PC-3 (cell line): Measurements from ENCODE around the gene CAPN1. TPM values are rescaled to one million over a fixed set of nuclear protein-coding genes. Genes with fewer than 3 reads are reported as not detected.
A peak's percentile ranks its signal among the peaks of the same experiment; 100 is the strongest.

Experiments
- ATAC-seq: fragments of 200-7000 bp; cut with Tn5 transposase; 2 replicates; pipeline ENCODE4 v1.9.1; 2020; ENCODE audit warnings: mild to moderate bottlenecking, moderate library complexity
- BruUV-seq: library from RNA; stranded (reverse); fragments of 400-500 nt; replicated peaks from 2 replicates; lab custom pipeline; 2021; lab: Mats Ljungman, UMichigan
- CTCF ChIA-PET: fragments of 300-600 bp; sonication (Branson Sonifier 250); formaldehyde crosslinking; loops from one replicate; lab custom pipeline; 2022; ENCODE audit warnings: antibody characterized with exemption; lab: Charles Lee
- POLR2A ChIA-PET: fragments of 300-600 bp; sonication (Branson Sonifier 250); formaldehyde crosslinking; loops from one replicate; lab custom pipeline; 2022; ENCODE audit warnings: antibody characterized with exemption; ENCODE audit not compliant: unreplicated experiment; lab: Charles Lee
- DNase-seq: peaks from one replicate; pipeline ENCODE4 v3.0.0-alpha.2; 2015
- H2AFZ ChIP-seq: fragments of 300-600 bp; sonication (generic); 2 replicates; pipeline ENCODE4 v1.6.0; 2016; ENCODE audit warnings: antibody characterized with exemption, low read length
- H3F3A ChIP-seq: fragments of 300-600 bp; sonication (generic); one replicate; pipeline ENCODE4 v1.6.0; 2017; ENCODE audit warnings: antibody characterized with exemption, low read length, control low read depth, mild to moderate bottlenecking; ENCODE audit not compliant: unreplicated experiment
- H3K27ac ChIP-seq: fragments of 300-600 bp; sonication (generic); 2 replicates; pipeline ENCODE4 v1.5.1; 2016; ENCODE audit warnings: mild to moderate bottlenecking, low read length
- H3K27me3 ChIP-seq: fragments of 300-600 bp; sonication (generic); 2 replicates; pipeline ENCODE4 v1.6.1; 2016; ENCODE audit warnings: low read length, mixed read lengths
- H3K36me3 ChIP-seq: fragments of 300-600 bp; sonication (generic); 2 replicates; pipeline ENCODE4 v1.6.1; 2016; ENCODE audit warnings: low read depth, mixed run types, low read length, mixed read lengths
- H3K4me1 ChIP-seq: fragments of 300-600 bp; sonication (generic); 2 replicates; pipeline ENCODE4 v1.5.1; 2016; ENCODE audit warnings: low read length; ENCODE audit not compliant: insufficient read depth
- H3K4me2 ChIP-seq: fragments of 300-600 bp; sonication (generic); 2 replicates; pipeline ENCODE4 v1.6.0; 2016; ENCODE audit warnings: low read length
- H3K4me3 ChIP-seq: fragments of 300-600 bp; sonication (generic); 2 replicates; pipeline ENCODE4 v1.5.1; 2016; ENCODE audit warnings: mild to moderate bottlenecking, low read length, mixed read lengths
- H3K79me2 ChIP-seq: fragments of 300-600 bp; sonication (generic); 2 replicates; pipeline ENCODE4 v1.6.1; 2017; ENCODE audit warnings: low read length, mixed read lengths
- H3K9ac ChIP-seq: fragments of 300-600 bp; sonication (generic); 2 replicates; pipeline ENCODE4 v1.6.0; 2016; ENCODE audit warnings: mild to moderate bottlenecking, low read length
- H3K9me2 ChIP-seq: fragments of 300-600 bp; sonication (generic); replicated peaks from 2 replicates; pipeline ENCODE4 v1.6.1; 2016; ENCODE audit warnings: mixed run types, low read length, mixed read lengths
- H3K9me3 ChIP-seq: fragments of 300-600 bp; sonication (generic); 2 replicates; pipeline ENCODE4 v1.6.1; 2016; ENCODE audit warnings: low read length, mixed read lengths
- H4K20me1 ChIP-seq: fragments of 300-600 bp; sonication (generic); 2 replicates; pipeline ENCODE4 v1.6.1; 2016; ENCODE audit warnings: low read length, mixed read lengths
- EZH2 ChIP-seq: fragments of 300-600 bp; sonication (generic); IDR thresholded peaks from one replicate; pipeline ENCODE4 v1.6.1; 2017; ENCODE audit warnings: antibody characterized with exemption, mild to moderate bottlenecking, low read length; ENCODE audit not compliant: unreplicated experiment
- EZH2phosphoT487 ChIP-seq: fragments of 300-600 bp; sonication (generic); IDR thresholded peaks from 2 replicates; pipeline ENCODE4 v1.6.1; 2018; ENCODE audit warnings: mild to moderate bottlenecking, antibody characterized with exemption, low read length, borderline replicate concordance
- intact Hi-C: fragments of 100-400 bp; cut with micrococcal nuclease; formaldehyde crosslinking; loops from 2 replicates; pipeline ENCODE4 v1.9.0; 2023
- total RNA-seq: library from RNA; depleted of rRNA; stranded (reverse); fragments of >200 nt; gene quantifications from 2 replicates; pipeline ENCODE4 v1.2.3, GENCODE V29; 2014
- TF ChIP-seq, protein P1 (sequence below): fragments of 300-600 bp; sonication (generic); conservative IDR thresholded peaks from 2 replicates; pipeline ENCODE4 v1.5.1; 2017; ENCODE audit warnings: antibody characterized with exemption, low read depth, mild to moderate bottlenecking, low read length

The CAPN1 gene
- total RNA-seq, 1 experiment from 2014 or later, result 307 TPM

DNA sequence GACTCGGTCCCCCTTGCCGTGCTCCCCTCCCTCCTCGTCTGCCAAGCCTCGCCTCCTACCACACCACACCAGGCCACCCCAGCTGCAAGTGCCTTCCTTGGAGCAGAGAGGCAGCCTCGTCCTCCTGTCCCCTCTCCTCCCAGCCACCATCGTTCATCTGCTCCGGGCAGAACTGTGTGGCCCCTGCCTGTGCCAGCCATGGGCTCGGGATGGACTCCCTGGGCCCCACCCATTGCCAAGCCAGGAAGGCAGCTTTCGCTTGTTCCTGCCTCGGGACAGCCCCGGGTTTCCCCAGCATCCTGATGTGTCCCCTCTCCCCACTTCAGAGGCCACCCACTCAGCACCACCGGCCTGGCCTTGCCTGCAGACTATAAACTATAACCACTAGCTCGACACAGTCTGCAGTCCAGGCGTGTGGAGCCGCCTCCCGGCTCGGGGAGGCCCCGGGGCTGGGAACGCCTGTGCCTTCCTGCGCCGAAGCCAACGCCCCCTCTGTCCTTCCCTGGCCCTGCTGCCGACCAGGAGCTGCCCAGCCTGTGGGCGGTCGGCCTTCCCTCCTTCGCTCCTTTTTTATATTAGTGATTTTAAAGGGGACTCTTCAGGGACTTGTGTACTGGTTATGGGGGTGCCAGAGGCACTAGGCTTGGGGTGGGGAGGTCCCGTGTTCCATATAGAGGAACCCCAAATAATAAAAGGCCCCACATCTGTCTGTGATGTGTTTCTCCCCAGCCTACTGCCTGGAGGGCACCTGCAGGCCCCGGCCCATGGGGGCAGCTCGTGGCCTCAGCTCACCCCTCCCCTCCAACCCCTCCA, 29.8 kb downstream of the CAPN1 start:
- ATAC-seq, result no peak
- no peak for DNase-seq
- Histone ChIP-seq H2AFZ (no peak overlapping the region), H3K9me3 (no peaks in the 10 kb centered on the region), H3K27ac (no peak overlapping the region), H3K9ac (no peak overlapping the region), H3K4me2 (no peak overlapping the region), H3K36me3 (peaks cover 40% of the 10 kb centered on the region), H3K27me3 (no peaks in the 10 kb centered on the region), H3K79me2 (no peaks in the 10 kb centered on the region), H4K20me1 (no peaks in the 10 kb centered on the region), H3K4me1 (no peaks in the 10 kb centered on the region), H3K9me2 (no peaks in the 10 kb centered on the region), H3F3A (no peaks in the 10 kb centered on the region), H3K4me3 (no peak overlapping the region)
- CTCF ChIA-PET, result no interaction called here
- TF ChIP-seq, protein P1, sequence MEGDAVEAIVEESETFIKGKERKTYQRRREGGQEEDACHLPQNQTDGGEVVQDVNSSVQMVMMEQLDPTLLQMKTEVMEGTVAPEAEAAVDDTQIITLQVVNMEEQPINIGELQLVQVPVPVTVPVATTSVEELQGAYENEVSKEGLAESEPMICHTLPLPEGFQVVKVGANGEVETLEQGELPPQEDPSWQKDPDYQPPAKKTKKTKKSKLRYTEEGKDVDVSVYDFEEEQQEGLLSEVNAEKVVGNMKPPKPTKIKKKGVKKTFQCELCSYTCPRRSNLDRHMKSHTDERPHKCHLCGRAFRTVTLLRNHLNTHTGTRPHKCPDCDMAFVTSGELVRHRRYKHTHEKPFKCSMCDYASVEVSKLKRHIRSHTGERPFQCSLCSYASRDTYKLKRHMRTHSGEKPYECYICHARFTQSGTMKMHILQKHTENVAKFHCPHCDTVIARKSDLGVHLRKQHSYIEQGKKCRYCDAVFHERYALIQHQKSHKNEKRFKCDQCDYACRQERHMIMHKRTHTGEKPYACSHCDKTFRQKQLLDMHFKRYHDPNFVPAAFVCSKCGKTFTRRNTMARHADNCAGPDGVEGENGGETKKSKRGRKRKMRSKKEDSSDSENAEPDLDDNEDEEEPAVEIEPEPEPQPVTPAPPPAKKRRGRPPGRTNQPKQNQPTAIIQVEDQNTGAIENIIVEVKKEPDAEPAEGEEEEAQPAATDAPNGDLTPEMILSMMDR, result no peak
- no peak for TF ChIP-seq EZH2phosphoT487
- BruUV-seq, result TSS peak; percentile 69
- intact Hi-C loops, result no loop called here
- POLR2A ChIA-PET, result no interaction called here

DNA sequence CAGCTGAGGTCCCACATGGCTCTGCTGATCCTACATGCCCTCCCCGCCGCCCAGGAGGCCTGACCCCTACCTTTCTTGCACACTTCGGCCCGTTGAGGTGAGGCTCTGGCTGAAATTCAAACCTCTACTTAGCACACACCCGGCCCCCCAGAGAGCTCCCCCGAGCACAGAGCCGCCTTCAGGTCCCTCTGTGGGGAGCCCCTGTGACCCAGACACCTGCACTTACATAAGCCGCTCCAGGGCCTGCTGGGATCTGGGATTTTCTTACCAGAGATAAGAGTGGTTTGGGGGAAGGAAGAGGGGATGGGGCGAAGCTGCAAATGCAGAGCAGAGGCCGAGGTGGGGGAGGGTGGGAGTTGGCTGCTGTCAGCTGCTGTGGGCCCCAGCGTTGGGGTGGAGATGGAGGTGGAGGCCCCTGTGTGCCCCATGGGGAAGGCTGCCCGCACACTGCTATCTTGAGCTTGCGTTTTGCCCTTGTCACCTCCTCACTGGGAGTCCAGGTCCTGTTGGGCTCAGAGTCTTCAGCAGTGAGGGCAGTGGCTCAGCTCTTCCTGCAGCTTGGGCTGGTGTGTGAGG, 30.6 kb downstream of the CAPN1 start:
- intact Hi-C loops, result no loop called here
- ChIA-PET CTCF (no interaction called here), POLR2A (no interaction called here)
- Histone ChIP-seq H3K4me1 (no peaks in the 10 kb centered on the region), H3K9ac (no peak overlapping the region), H3K27ac (no peak overlapping the region), H3K27me3 (no peaks in the 10 kb centered on the region), H3K79me2 (no peaks in the 10 kb centered on the region), H2AFZ (no peak overlapping the region), H3K36me3 (peaks cover 37% of the 10 kb centered on the region; the same call in 1 of the 2 replicates), H3F3A (no peaks in the 10 kb centered on the region), H3K9me2 (no peaks in the 10 kb centered on the region), H3K9me3 (no peaks in the 10 kb centered on the region), H3K4me2 (no peak overlapping the region), H4K20me1 (no peaks in the 10 kb centered on the region), H3K4me3 (no peak overlapping the region)
- ATAC-seq (no peak; the same call in 1 of the 2 replicates), DNase-seq (no peak)
- TF ChIP-seq EZH2phosphoT487, result no peak
- TF ChIP-seq EZH2, result no peak
- TF ChIP-seq, protein P1, result no peak
- no TSS peak for BruUV-seq
